SK-N-MC (cell line): ENCODE measurements around the gene MREG.
"Not testable (repeated sequence)": the region's sequence is repeated elsewhere in the genome, so short reads cannot be mapped to it uniquely, and the experiment has no call there.

Experiments used
- EZH2 ChIP-seq: fragments of 200-600 bp; sonication (generic); IDR thresholded peaks from one replicate; pipeline ENCODE4 v1.6.1; 2017; ENCODE audit warnings: antibody characterized with exemption
- FOXP2 ChIP-seq: optimal IDR thresholded peaks from 2 replicates; pipeline ENCODE3; 2011; ENCODE audit warnings: mild to moderate bottlenecking, moderate library complexity; ENCODE audit not compliant: insufficient read depth; ENCODE audit errors: extremely low read length, control extremely low read depth
- POLR2AphosphoS5 ChIP-seq: IDR thresholded peaks from 2 replicates; pipeline ENCODE4 v1.6.1; 2012; ENCODE audit warnings: mild to moderate bottlenecking, low read depth, low read length, borderline replicate concordance

DNA sequence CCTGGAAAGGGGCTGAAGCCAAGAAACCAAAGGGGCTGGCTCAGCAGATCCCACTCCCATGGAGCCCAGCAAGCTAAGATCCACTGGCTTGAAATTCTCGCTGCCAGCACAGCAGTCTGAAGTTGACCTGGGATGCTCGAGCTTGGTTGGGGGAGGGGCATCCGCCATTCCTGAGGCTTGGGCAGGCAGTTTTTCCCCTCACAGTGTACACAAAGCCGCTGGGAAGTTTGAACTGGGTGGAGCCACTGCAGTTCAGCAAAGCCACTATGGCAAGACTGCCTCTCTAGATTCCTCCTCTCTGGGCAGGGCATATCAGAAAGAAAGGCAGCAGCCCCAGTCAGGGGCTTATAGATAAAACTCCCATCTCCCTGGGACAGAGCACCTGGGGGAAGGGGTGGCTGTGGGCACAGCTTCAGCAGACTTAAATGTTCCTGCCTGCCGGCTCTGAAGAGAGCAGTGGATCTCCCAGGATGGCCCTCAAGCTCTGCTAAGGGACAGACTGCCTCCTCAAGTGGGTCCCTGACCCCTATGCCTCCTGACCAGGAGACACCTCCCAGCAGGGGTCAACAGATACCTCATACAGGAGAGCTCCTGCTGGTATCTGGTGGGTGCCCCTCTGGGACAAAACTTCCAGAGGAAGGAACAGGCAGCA is 24.7 kb downstream of the MREG start:
- TF ChIP-seq POLR2AphosphoS5, EZH2, FOXP2: not testable (repeated sequence)
